HAP-1 (cell line): ENCODE results near the gene FBXL4.

Experiments
- DNase-seq, 2 experiments: peaks; one replicate each; pipeline ENCODE4 v3.0.0-alpha.2; 2016 to 2020; ENCODE audit warnings: low spot score in 2 of 2
- H3K27me3 ChIP-seq: fragments of 250-450 bp; sonication (Bioruptor Pico); 2 replicates; pipeline ENCODE4 v1.5.1; 2020; ENCODE audit warnings: low read depth, mild to moderate bottlenecking, moderate library complexity
- H3K36me3 ChIP-seq: fragments of 250-450 bp; sonication (Bioruptor Pico); replicated peaks from 2 replicates; pipeline ENCODE4 v1.5.1; 2020; ENCODE audit warnings: mild to moderate bottlenecking
- H3K4me1 ChIP-seq: fragments of 250-450 bp; sonication (Bioruptor Pico); 2 replicates; pipeline ENCODE4 v1.5.1; 2020; ENCODE audit warnings: mild to moderate bottlenecking
- H3K4me3 ChIP-seq: fragments of 250-450 bp; sonication (Bioruptor Pico); 2 replicates; pipeline ENCODE4 v1.5.1; 2020; ENCODE audit warnings: mild to moderate bottlenecking, moderate library complexity
- H3K9me3 ChIP-seq: fragments of 250-450 bp; sonication (Bioruptor Pico); 2 replicates; pipeline ENCODE4 v1.5.1; 2020; ENCODE audit warnings: mild to moderate bottlenecking, moderate library complexity
- in situ Hi-C: fragments of 300-500 bp; cut with MboI; formaldehyde crosslinking; loops from 3 replicates; pipeline ENCODE4 v1.14.3; 2020; ENCODE audit warnings: low sequenced_read_pairs, inconsistent platforms, mixed read lengths

Gene FBXL4

DNA sequence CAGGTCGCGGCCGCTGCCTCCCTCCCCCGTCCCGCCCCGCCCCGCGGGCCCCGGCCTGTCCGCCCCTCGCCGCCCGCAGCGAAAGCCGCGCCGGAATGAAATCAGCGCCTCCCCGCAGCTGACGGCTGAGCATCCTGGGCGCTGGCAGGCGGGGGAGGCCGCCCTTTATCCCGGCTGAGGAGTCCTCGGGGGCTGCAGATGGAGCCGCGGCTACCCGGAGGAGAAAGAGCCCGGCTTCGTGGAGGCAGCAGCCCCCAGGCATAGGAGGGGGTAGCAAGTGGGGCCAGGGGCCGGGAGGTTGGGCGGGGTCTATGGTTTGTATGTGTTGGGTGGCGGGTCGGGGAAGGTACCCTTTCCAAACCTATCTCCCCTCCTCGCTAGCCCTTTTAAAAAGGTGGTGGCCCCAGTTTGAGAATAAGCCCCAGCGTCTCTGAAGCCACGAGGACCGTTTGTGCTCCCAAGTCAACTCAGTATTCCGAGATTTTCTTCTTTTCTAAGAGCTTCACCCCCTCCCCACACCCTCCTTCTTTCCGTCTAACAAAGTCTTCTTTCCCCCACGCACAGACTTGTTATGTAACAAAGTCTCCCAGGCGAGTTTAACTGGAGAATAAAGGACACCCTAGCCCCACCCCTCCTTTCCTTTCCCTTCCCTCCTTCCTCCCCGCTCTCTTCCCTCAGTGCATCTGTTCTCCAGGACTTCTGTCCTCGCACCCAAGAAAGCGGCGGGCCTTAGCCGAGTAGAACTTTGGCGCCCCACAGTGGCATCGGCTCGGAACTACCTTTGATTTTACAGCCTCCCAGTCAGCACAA lies 102.3 kb downstream of the FBXL4 start:
- Histone ChIP-seq H3K27me3 (no peaks in the 10 kb centered on the region), H3K36me3 (no peaks in the 10 kb centered on the region), H3K4me3 (peak overlapping the region; percentile 39), H3K9me3 (no peaks in the 10 kb centered on the region), H3K4me1 (peaks cover 6% of the 10 kb centered on the region; the same call in 1 of the 2 replicates)
- DNase-seq = peak; percentile 90 to 92
- in situ Hi-C loops = loop anchor here (25.0 kb wide), 3 partner anchors 208 to 808 kb away; no protein-coding TSS in a partner anchor

GRCh38 chr6:98844244-98845210 lies 103.2 kb downstream of the FBXL4 start:
- Histone ChIP-seq H3K4me3 (peak overlapping the region; percentile 39), H3K36me3 (no peaks in the 10 kb centered on the region), H3K4me1 (peaks cover 7% of the 10 kb centered on the region; the same call in 1 of the 2 replicates), H3K9me3 (no peaks in the 10 kb centered on the region), H3K27me3 (no peaks in the 10 kb centered on the region)
- in situ Hi-C loops = loop anchor here (25.0 kb wide), 3 partner anchors 207 to 807 kb away; no protein-coding TSS in a partner anchor
- DNase-seq = peak; percentile 43 to 62

DNA sequence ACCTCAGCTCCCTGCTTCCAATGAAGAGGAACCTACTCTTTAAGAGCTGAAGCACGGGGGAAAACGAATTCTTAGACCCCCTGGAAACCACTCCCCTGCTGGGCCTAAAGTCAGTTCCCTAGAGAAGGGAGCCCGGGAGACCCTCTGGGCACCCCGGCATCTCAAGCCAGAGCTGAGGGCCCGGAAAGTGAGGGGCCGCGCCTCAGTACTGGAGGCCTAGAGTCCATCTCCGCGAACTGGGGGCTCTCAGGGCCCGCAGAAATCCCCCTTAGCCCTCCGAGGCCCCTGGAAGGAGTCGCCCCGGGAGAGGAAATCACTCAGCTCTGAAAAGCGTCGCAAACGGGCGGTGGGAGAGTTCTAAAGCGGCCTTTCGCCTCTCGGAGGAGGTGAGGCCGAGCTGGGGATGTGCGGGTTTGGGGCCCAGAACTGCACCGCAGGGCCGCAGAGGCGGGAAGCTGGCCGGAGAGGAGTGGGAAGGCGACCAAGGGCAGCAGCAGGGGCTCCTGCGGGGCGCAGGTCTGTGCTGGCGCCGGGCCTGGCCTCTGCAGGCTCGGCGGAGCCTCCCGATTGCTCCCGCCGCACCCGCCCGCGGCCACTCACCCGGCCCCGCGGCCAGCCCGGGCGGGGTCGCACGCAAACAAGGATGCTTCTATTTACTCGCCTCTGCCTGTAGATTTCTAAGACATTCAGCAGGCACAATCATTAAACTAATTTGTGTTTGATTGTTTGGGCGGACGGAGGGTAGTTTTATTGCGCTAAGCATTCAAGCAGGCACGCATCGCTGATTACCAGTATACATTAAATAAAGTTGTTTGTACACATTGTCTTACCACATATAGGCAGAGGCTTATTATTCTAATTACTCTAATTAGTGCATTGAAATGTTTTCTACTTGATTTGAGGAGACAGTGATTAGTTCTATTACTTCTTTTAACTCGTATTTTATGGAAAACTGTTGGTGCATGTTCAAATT lies 104.2 kb downstream of the FBXL4 start:
- no peak for DNase-seq

DNA sequence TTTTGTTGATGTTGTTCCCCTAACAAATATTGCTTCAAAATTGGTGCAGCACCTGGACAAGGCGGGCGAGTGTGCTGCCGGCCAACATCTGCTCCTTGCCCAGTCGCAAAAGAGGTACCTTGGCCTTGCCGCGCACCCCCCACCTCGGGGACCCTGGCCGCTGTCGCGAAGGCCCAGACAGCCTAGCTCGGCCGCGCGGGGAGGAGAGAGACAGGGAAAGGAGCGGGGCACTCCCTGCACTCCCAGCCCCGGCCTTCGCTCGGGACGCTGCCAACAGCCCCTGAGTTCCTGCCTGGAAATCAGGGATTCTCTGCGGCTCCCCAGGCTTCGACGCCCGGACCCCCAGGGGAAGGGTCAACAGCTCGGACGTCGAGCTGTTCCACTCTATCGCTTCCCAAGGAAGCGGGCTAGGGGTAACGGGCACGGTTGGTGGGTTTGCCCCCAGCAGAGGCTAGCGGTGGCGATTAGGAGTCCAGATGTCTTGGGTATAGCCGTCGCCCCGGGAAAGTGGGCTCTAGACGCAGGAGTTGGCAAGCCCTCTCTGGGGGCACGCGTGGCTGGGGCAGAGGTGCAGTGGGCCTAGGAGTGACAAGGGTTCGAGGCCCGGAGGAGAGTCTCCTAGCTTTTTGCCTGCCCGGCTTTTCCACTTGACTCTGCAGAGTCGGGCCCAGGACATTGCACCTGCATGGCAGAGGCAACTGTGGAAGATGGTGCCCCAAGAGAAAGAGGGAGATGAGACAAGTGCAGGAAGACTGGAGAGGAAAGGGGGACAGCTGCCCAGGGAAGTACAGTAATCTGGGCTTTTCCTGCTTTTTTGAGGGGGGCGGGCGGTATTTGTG lies 105.2 kb downstream of the FBXL4 start:
- no peaks in the 10 kb centered on the region for H3K36me3 ChIP-seq
- no peaks in the 10 kb centered on the region for H3K9me3 ChIP-seq
- H3K4me3 ChIP-seq = no peak overlapping the region
- in situ Hi-C loops = loop anchor here (25.0 kb wide), 3 partner anchors 205 to 805 kb away; no protein-coding TSS in a partner anchor
- H3K27me3 ChIP-seq = no peaks in the 10 kb centered on the region
- H3K4me1 ChIP-seq = peaks cover 13% of the 10 kb centered on the region; the same call in 1 of the 2 replicates
- DNase-seq = no peak

More for the DNA sequence above, 104.2 kb downstream of the FBXL4 start:
- Histone ChIP-seq H3K9me3 (no peaks in the 10 kb centered on the region), H3K27me3 (no peaks in the 10 kb centered on the region), H3K36me3 (no peaks in the 10 kb centered on the region), H3K4me3 (no peak overlapping the region), H3K4me1 (peaks cover 6% of the 10 kb centered on the region; the same call in 1 of the 2 replicates)
- in situ Hi-C loops = loop anchor here (25.0 kb wide), 3 partner anchors 206 to 806 kb away; no protein-coding TSS in a partner anchor

GRCh38 chr6:98841621-98842341 lies 106.0 kb downstream of the FBXL4 start:
- H3K36me3 ChIP-seq = no peaks in the 10 kb centered on the region
- DNase-seq = no peak
- no peak overlapping the region for H3K4me3 ChIP-seq
- H3K4me1 ChIP-seq = peaks cover 13% of the 10 kb centered on the region; the same call in 1 of the 2 replicates
- in situ Hi-C loops = loop anchor here (25.0 kb wide), 3 partner anchors 204 to 804 kb away; no protein-coding TSS in a partner anchor
- H3K9me3 ChIP-seq = no peaks in the 10 kb centered on the region
- no peaks in the 10 kb centered on the region for H3K27me3 ChIP-seq

- Histone ChIP-seq H3K27me3 (no peaks in the 10 kb centered on the region), H3K4me1 (peaks cover 13% of the 10 kb centered on the region; the same call in 1 of the 2 replicates), H3K4me3 (no peak overlapping the region), H3K36me3 (no peaks in the 10 kb centered on the region), H3K9me3 (no peaks in the 10 kb centered on the region)
- DNase-seq = no peak
- in situ Hi-C loops = loop anchor here (25.0 kb wide), 3 partner anchors 204 to 804 kb away; no protein-coding TSS in a partner anchor
These were observed 106.7 kb downstream of the FBXL4 start for GRCh38 chr6:98840996-98841513.

GRCh38 chr6:98840385-98840784 lies 107.4 kb downstream of the FBXL4 start:
- no peak overlapping the region for H3K4me3 ChIP-seq
- H3K9me3 ChIP-seq = no peaks in the 10 kb centered on the region
- H3K4me1 ChIP-seq = peaks cover 13% of the 10 kb centered on the region; the same call in 1 of the 2 replicates
- in situ Hi-C loops = loop anchor here (25.0 kb wide), 3 partner anchors 203 to 803 kb away; no protein-coding TSS in a partner anchor
- no peak for DNase-seq
- no peaks in the 10 kb centered on the region for H3K27me3 ChIP-seq
- no peaks in the 10 kb centered on the region for H3K36me3 ChIP-seq

GRCh38 chr6:98839781-98840361 lies 107.9 kb downstream of the FBXL4 start:
- Histone ChIP-seq H3K27me3 (no peaks in the 10 kb centered on the region), H3K36me3 (no peaks in the 10 kb centered on the region), H3K4me1 (peaks cover 13% of the 10 kb centered on the region; the same call in 1 of the 2 replicates), H3K9me3 (no peaks in the 10 kb centered on the region), H3K4me3 (no peak overlapping the region)
- DNase-seq = peak in 1 of 2 experiments; percentile 36
- in situ Hi-C loops = loop anchor here (25.0 kb wide), 3 partner anchors 203 to 803 kb away; no protein-coding TSS in a partner anchor

DNA sequence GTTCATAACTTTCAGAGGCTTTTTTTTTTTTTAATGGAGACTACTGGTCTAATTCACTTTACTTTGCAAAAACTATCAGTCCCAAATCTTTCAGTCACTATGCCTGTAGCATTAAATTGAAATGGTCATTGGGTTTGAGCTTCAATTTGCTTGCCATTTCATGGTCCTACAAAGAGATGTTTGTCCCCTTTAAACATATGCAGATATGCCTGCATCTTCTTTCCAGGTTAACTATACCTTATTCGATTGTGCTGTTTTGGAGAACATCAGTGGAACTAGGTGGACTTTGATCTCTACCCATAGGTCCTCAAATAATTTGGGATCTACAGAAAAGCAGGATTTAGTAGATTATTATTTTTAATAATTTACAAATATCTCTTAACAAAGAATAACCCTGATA lies 108.8 kb downstream of the FBXL4 start:
- Histone ChIP-seq H3K9me3 (no peaks in the 10 kb centered on the region), H3K4me1 (peaks cover 9% of the 10 kb centered on the region; the same call in 1 of the 2 replicates), H3K36me3 (no peaks in the 10 kb centered on the region), H3K27me3 (no peaks in the 10 kb centered on the region), H3K4me3 (no peak overlapping the region)
- in situ Hi-C loops = loop anchor here (25.0 kb wide), 3 partner anchors 202 to 802 kb away; no protein-coding TSS in a partner anchor
- no peak for DNase-seq

GRCh38 chr6:98838032-98838431 lies 109.7 kb downstream of the FBXL4 start:
- no peaks in the 10 kb centered on the region for H3K9me3 ChIP-seq
- in situ Hi-C loops = loop anchor here (25.0 kb wide), 3 partner anchors 201 to 801 kb away; no protein-coding TSS in a partner anchor

More at GRCh38 chr6:98838032-98838431, 109.7 kb downstream of the FBXL4 start:
- peak in 1 of 2 experiments; percentile 15 for DNase-seq
- peaks cover 17% of the 10 kb centered on the region for H3K4me1 ChIP-seq
- no peaks in the 10 kb centered on the region for H3K27me3 ChIP-seq
- H3K4me3 ChIP-seq = peak overlapping the region; percentile 74
- no peaks in the 10 kb centered on the region for H3K36me3 ChIP-seq
